Neural cell (in vitro differentiated cells): ENCODE data around the gene SPEM3. TPM values are rescaled to one million over a fixed set of nuclear protein-coding genes. Genes with fewer than 3 reads are reported as not detected.

Experiments used
- H2AFZ ChIP-seq: fragments of 200-600, 300-800 bp; sonication (generic), shearing (Covaris generic); 2 replicates; pipeline ENCODE4 v1.6.0; 2014; ENCODE audit warnings: low read depth, mild to moderate bottlenecking, antibody characterized with exemption, low read length, moderate library complexity
- H3F3A ChIP-seq: fragments of 200-600 bp; shearing (Covaris generic); 2 replicates; pipeline ENCODE4 v1.6.1; 2016; ENCODE audit warnings: mild to moderate bottlenecking, moderate library complexity, mixed read lengths, antibody characterized with exemption, low read length; ENCODE audit not compliant: insufficient read depth, poor library complexity, severe bottlenecking
- H3K27ac ChIP-seq: fragments of 200-600, 300-800 bp; sonication (generic), shearing (Covaris generic); 2 replicates; pipeline ENCODE4 v1.5.1; 2014; ENCODE audit warnings: mild to moderate bottlenecking, low read length, moderate library complexity
- H3K27me3 ChIP-seq: fragments of 300-800, 200-600 bp; sonication (generic), shearing (Covaris generic); 2 replicates; pipeline ENCODE4 v1.6.0; 2014; ENCODE audit warnings: mild to moderate bottlenecking, low read depth, low read length, moderate library complexity; ENCODE audit not compliant: insufficient read depth
- H3K36me3 ChIP-seq: fragments of 300-800, 200-600 bp; sonication (generic), shearing (Covaris generic); 2 replicates; pipeline ENCODE4 v1.5.1; 2014; ENCODE audit warnings: mild to moderate bottlenecking, antibody characterized with exemption, low read length, moderate library complexity; ENCODE audit not compliant: insufficient read depth
- H3K4me2 ChIP-seq: fragments of 300-800, 200-600 bp; sonication (generic), shearing (Covaris generic); 2 replicates; pipeline ENCODE4 v1.6.0; 2014; ENCODE audit warnings: mild to moderate bottlenecking, low read length
- H3K4me3 ChIP-seq: fragments of 300-800, 200-600 bp; sonication (generic), shearing (Covaris generic); 2 replicates; pipeline ENCODE4 v1.5.1; 2014; ENCODE audit warnings: mild to moderate bottlenecking, low read length, moderate library complexity
- H3K79me2 ChIP-seq: fragments of 200-600 bp; shearing (Covaris generic); replicated peaks from 2 replicates; pipeline ENCODE4 v1.6.0; 2014; ENCODE audit warnings: mild to moderate bottlenecking, low read length, moderate library complexity; ENCODE audit not compliant: insufficient read depth
- H3K9ac ChIP-seq: fragments of 300-800, 200-600 bp; sonication (generic), shearing (Covaris generic); 2 replicates; pipeline ENCODE4 v1.6.1; 2016; ENCODE audit warnings: mild to moderate bottlenecking, low read length, mixed read lengths
- H3K9me2 ChIP-seq: fragments of 200-600 bp; shearing (Covaris generic); 2 replicates; pipeline ENCODE4 v1.6.1; 2016; ENCODE audit warnings: mild to moderate bottlenecking, low read length, mixed read lengths; ENCODE audit not compliant: insufficient read depth
- H3K9me3 ChIP-seq: fragments of 200-600, 300-800 bp; sonication (generic), shearing (Covaris generic); 2 replicates; pipeline ENCODE4 v1.6.1; 2016; ENCODE audit warnings: mild to moderate bottlenecking, mixed run types, low read length, moderate library complexity, mixed read lengths
- H4K20me1 ChIP-seq: fragments of 200-600 bp; shearing (Covaris generic); 2 replicates; pipeline ENCODE4 v1.6.1; 2016; ENCODE audit warnings: mild to moderate bottlenecking, mixed run types; ENCODE audit not compliant: insufficient read depth
- EP300 ChIP-seq: fragments of 450-650 bp; conservative IDR thresholded peaks from 2 replicates; pipeline ENCODE4 v1.6.1; 2014; ENCODE audit warnings: antibody characterized with exemption, mild to moderate bottlenecking, moderate library complexity; ENCODE audit not compliant: poor library complexity, severe bottlenecking
- EZH2 ChIP-seq: fragments of 200-600, 300-800 bp; shearing (Covaris generic), sonication (generic); IDR thresholded peaks from 2 replicates; pipeline ENCODE4 v1.6.1; 2014; ENCODE audit warnings: antibody characterized with exemption, low read length, borderline replicate concordance, mild to moderate bottlenecking; ENCODE audit not compliant: insufficient read depth, poor library complexity, severe bottlenecking
- MXI1 ChIP-seq: fragments of 450-650 bp; conservative IDR thresholded peaks from 2 replicates; pipeline ENCODE4 v1.6.1; 2014; ENCODE audit warnings: antibody characterized with exemption, mild to moderate bottlenecking; ENCODE audit not compliant: poor library complexity, severe bottlenecking
- POLR2AphosphoS5 ChIP-seq: IDR thresholded peaks from 2 replicates; pipeline ENCODE4 v1.6.1; 2012
- RAD21 ChIP-seq: fragments of 450-650 bp; conservative IDR thresholded peaks from 2 replicates; pipeline ENCODE4 v1.6.1; 2014; ENCODE audit warnings: antibody characterized with exemption, mild to moderate bottlenecking, moderate library complexity
- SMC3 ChIP-seq: fragments of 450-650 bp; conservative IDR thresholded peaks from 2 replicates; pipeline ENCODE4 v1.6.1; 2014; ENCODE audit warnings: antibody characterized with exemption, mild to moderate bottlenecking, moderate library complexity; ENCODE audit not compliant: poor library complexity
- TAF1 ChIP-seq: IDR thresholded peaks from 2 replicates; pipeline ENCODE4 v1.6.1; 2012; ENCODE audit warnings: low read depth
- polyA plus RNA-seq: library from polyadenylated mRNA; depleted of rRNA; stranded (reverse); fragments of >200 nt; gene quantifications from 2 replicates; pipeline ENCODE4 v1.2.3, GENCODE V29; 2014
- TF ChIP-seq, protein P1 (sequence below): fragments of 450-650 bp; IDR thresholded peaks from 2 replicates; pipeline ENCODE4 v1.5.1; 2014; ENCODE audit warnings: antibody characterized with exemption, mild to moderate bottlenecking, moderate library complexity; ENCODE audit not compliant: poor library complexity, severe bottlenecking
- TF ChIP-seq, protein P2 (sequence below): IDR thresholded peaks from 2 replicates; pipeline ENCODE4 v1.6.1; 2012; ENCODE audit warnings: borderline replicate concordance

SPEM3 gene
- polyA plus RNA-seq, 1 donor from 2014 or later: not detected

DNA sequence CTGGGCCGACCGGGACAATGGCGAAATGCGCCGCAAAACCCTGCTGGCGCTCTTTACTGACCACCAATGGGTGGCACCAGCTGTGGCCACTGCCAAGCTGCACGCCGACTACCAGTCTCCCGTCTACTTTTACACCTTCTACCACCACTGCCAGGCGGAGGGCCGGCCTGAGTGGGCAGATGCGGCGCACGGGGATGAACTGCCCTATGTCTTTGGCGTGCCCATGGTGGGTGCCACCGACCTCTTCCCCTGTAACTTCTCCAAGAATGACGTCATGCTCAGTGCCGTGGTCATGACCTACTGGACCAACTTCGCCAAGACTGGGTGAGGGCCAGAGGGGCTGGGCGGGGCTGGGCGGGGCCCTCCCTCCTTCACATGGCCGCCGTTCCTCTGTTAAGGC is 12.9 kb upstream of the SPEM3 start:
- Histone ChIP-seq H3K27me3 (no peaks in the 10 kb centered on the region), H3K9ac (no peak overlapping the region), H3K79me2 (no peaks in the 10 kb centered on the region), H3K4me3 (no peak overlapping the region), H3K9me2 (no peaks in the 10 kb centered on the region), H3K27ac (no peak overlapping the region), H3K36me3 (no peaks in the 10 kb centered on the region), H2AFZ (no peak overlapping the region), H3F3A (no peaks in the 10 kb centered on the region), H3K9me3 (no peaks in the 10 kb centered on the region), H4K20me1 (peaks cover 4% of the 10 kb centered on the region), H3K4me2 (no peak overlapping the region)
- no peak for TF ChIP-seq POLR2AphosphoS5

DNA sequence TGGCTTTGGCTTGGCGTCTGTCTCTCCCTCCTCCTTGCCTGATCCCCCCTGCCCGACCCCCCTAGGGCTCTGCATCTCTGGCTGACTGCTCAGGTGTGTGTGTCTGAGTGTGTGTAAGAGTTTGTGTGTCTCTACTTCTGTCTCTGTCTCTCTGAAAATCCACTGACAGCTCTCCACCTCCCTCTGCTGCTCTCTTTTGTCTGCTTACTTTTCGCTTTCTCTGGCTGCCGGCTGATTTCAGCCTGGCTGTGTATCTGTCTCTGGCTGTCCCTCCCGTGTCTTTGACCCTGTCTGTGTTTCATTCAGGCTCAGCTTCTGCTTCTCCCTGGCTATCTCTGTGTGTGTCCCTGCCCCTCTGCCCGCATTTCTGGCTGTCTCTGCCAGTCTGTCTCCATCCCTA is 12.3 kb upstream of the SPEM3 start:
- Histone ChIP-seq H3K27me3 (no peaks in the 10 kb centered on the region), H3K79me2 (no peaks in the 10 kb centered on the region), H3F3A (no peaks in the 10 kb centered on the region), H2AFZ (no peak overlapping the region), H3K9me3 (no peaks in the 10 kb centered on the region), H3K9me2 (no peaks in the 10 kb centered on the region), H3K9ac (no peak overlapping the region), H3K4me3 (no peak overlapping the region), H4K20me1 (peaks cover 4% of the 10 kb centered on the region), H3K4me2 (no peak overlapping the region), H3K36me3 (no peaks in the 10 kb centered on the region), H3K27ac (no peak overlapping the region)
- TF ChIP-seq, protein P1, sequence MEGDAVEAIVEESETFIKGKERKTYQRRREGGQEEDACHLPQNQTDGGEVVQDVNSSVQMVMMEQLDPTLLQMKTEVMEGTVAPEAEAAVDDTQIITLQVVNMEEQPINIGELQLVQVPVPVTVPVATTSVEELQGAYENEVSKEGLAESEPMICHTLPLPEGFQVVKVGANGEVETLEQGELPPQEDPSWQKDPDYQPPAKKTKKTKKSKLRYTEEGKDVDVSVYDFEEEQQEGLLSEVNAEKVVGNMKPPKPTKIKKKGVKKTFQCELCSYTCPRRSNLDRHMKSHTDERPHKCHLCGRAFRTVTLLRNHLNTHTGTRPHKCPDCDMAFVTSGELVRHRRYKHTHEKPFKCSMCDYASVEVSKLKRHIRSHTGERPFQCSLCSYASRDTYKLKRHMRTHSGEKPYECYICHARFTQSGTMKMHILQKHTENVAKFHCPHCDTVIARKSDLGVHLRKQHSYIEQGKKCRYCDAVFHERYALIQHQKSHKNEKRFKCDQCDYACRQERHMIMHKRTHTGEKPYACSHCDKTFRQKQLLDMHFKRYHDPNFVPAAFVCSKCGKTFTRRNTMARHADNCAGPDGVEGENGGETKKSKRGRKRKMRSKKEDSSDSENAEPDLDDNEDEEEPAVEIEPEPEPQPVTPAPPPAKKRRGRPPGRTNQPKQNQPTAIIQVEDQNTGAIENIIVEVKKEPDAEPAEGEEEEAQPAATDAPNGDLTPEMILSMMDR: no peak
- TF ChIP-seq TAF1 (no peak), EZH2 (no peak), MXI1 (no peak), SMC3 (no peak), POLR2AphosphoS5 (no peak), EP300 (no peak), RAD21 (no peak)
- TF ChIP-seq, protein P2, sequence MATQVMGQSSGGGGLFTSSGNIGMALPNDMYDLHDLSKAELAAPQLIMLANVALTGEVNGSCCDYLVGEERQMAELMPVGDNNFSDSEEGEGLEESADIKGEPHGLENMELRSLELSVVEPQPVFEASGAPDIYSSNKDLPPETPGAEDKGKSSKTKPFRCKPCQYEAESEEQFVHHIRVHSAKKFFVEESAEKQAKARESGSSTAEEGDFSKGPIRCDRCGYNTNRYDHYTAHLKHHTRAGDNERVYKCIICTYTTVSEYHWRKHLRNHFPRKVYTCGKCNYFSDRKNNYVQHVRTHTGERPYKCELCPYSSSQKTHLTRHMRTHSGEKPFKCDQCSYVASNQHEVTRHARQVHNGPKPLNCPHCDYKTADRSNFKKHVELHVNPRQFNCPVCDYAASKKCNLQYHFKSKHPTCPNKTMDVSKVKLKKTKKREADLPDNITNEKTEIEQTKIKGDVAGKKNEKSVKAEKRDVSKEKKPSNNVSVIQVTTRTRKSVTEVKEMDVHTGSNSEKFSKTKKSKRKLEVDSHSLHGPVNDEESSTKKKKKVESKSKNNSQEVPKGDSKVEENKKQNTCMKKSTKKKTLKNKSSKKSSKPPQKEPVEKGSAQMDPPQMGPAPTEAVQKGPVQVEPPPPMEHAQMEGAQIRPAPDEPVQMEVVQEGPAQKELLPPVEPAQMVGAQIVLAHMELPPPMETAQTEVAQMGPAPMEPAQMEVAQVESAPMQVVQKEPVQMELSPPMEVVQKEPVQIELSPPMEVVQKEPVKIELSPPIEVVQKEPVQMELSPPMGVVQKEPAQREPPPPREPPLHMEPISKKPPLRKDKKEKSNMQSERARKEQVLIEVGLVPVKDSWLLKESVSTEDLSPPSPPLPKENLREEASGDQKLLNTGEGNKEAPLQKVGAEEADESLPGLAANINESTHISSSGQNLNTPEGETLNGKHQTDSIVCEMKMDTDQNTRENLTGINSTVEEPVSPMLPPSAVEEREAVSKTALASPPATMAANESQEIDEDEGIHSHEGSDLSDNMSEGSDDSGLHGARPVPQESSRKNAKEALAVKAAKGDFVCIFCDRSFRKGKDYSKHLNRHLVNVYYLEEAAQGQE: no peak

- Histone ChIP-seq H3K36me3 (no peaks in the 10 kb centered on the region), H3K9me2 (no peaks in the 10 kb centered on the region), H3F3A (no peaks in the 10 kb centered on the region), H3K9me3 (no peaks in the 10 kb centered on the region), H3K4me2 (no peak overlapping the region), H3K79me2 (no peaks in the 10 kb centered on the region), H3K4me3 (no peak overlapping the region), H3K27me3 (no peaks in the 10 kb centered on the region), H3K27ac (no peak overlapping the region), H4K20me1 (peaks cover 4% of the 10 kb centered on the region), H2AFZ (no peak overlapping the region), H3K9ac (no peak overlapping the region)
- TF ChIP-seq, protein P1: no peak
- no peak for TF ChIP-seq EZH2
- TF ChIP-seq, protein P2: no peak
- no peak for TF ChIP-seq EP300
- no peak for TF ChIP-seq MXI1
- TF ChIP-seq POLR2AphosphoS5: no peak
- no peak for TF ChIP-seq RAD21
- TF ChIP-seq TAF1: no peak
- TF ChIP-seq SMC3: no peak
Observed at GRCh38 chr17:7417056-7417655, 11.5 kb upstream of the SPEM3 start.
